PC-3 (cell line): ENCODE measurements around the gene SCUBE1.

Source experiments
- EZH2 ChIP-seq: fragments of 300-600 bp; sonication (generic); IDR thresholded peaks from one replicate; pipeline ENCODE4 v1.6.1; 2017; ENCODE audit warnings: antibody characterized with exemption, mild to moderate bottlenecking, low read length; ENCODE audit not compliant: unreplicated experiment
- EZH2phosphoT487 ChIP-seq: fragments of 300-600 bp; sonication (generic); IDR thresholded peaks from 2 replicates; pipeline ENCODE4 v1.6.1; 2018; ENCODE audit warnings: mild to moderate bottlenecking, antibody characterized with exemption, low read length, borderline replicate concordance
- TF ChIP-seq, protein P1 (sequence below): fragments of 300-600 bp; sonication (generic); conservative IDR thresholded peaks from 2 replicates; pipeline ENCODE4 v1.5.1; 2017; ENCODE audit warnings: antibody characterized with exemption, low read depth, mild to moderate bottlenecking, low read length

DNA sequence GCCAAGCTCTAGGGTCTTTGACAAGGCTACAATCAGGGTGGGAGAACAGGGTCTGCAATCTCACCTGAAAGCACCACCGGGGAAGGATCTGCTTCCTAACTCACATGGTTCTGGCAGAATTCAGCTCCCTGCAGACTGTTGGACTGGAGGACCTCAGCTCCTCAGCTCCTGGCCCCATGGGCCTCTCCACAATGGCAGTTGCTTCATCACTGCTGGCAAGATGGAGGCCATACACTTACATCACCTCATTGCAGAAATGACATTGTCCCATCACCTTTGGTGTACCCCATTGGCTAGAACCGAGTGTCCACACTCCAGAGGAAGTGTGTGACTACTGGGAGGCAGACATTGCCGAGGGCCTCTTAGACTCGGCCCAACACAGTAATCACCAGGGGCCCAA is 47.7 kb upstream of the SCUBE1 start:
- TF ChIP-seq, protein P1, sequence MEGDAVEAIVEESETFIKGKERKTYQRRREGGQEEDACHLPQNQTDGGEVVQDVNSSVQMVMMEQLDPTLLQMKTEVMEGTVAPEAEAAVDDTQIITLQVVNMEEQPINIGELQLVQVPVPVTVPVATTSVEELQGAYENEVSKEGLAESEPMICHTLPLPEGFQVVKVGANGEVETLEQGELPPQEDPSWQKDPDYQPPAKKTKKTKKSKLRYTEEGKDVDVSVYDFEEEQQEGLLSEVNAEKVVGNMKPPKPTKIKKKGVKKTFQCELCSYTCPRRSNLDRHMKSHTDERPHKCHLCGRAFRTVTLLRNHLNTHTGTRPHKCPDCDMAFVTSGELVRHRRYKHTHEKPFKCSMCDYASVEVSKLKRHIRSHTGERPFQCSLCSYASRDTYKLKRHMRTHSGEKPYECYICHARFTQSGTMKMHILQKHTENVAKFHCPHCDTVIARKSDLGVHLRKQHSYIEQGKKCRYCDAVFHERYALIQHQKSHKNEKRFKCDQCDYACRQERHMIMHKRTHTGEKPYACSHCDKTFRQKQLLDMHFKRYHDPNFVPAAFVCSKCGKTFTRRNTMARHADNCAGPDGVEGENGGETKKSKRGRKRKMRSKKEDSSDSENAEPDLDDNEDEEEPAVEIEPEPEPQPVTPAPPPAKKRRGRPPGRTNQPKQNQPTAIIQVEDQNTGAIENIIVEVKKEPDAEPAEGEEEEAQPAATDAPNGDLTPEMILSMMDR, result no peak
- no peak for TF ChIP-seq EZH2
- TF ChIP-seq EZH2phosphoT487, result no peak
